Left lung (tissue), 10 donors: ENCODE data around the gene B3GALT2. TPM values are rescaled to one million over a fixed set of nuclear protein-coding genes. Genes with fewer than 3 reads are reported as not detected.

Source experiments
- ATAC-seq: fragments of 200-7000 bp; cut with Tn5 transposase; one replicate; pipeline ENCODE4 v1.9.1; 2020; ENCODE audit warnings: moderate library complexity
- DNase-seq, 4 donors: peaks; one replicate each; pipeline ENCODE4 v3.0.0-alpha.2; 2013 to 2020
- H3K27ac ChIP-seq, 2 donors: fragments of 200-600 bp; sonication (generic) in 1 of 2; one replicate each; pipeline versions ENCODE4 v1.5.0 to v1.8.0; 2020 to 2021
- H3K27me3 ChIP-seq, 2 donors: fragments of 200-600 bp; sonication (generic) in 1 of 2; one replicate each; pipeline versions ENCODE4 v1.5.0 to v1.8.0; 2020 to 2021
- H3K36me3 ChIP-seq, 2 donors: fragments of 200-600 bp; sonication (generic) in 1 of 2; one replicate each; pipeline versions ENCODE4 v1.5.0 to v1.8.0; 2020 to 2021
- H3K4me1 ChIP-seq, 2 donors: fragments of 200-600 bp; one replicate each; pipeline ENCODE4 v1.8.0; 2021
- H3K4me3 ChIP-seq, 2 donors: fragments of 200-600 bp; sonication (generic) in 1 of 2; one replicate each; pipeline versions ENCODE4 v1.5.0 to v1.8.0; 2020 to 2021; ENCODE audit warnings: mild to moderate bottlenecking in 1 of 2
- H3K9me3 ChIP-seq, 2 donors: fragments of 200-600 bp; sonication (generic) in 1 of 2; one replicate each; pipeline versions ENCODE4 v1.5.0 to v1.8.0; 2020 to 2021
- intact Hi-C, 2 donors: fragments of 100-400 bp; cut with DNase I; formaldehyde crosslinking; loops; one replicate each; pipeline versions ENCODE4 v1.11.2 to v1.14.2; 2022
- polyA plus RNA-seq, 6 donors: library from polyadenylated mRNA; unstranded; fragments of 120-200 nt; gene quantifications; one replicate each; pipeline ENCODE4 v1.2.1, GENCODE V29; 2013; ENCODE audit not compliant: insufficient read length in 6 of 6
- total RNA-seq, 2 donors: library from RNA; stranded (reverse); fragmentation: NEBNext Ultra II Directional; extraction: Animal tissue kit (Norgen Biotek cat#: 25700); gene quantifications; one replicate each; pipeline ENCODE4 v1.2.1, GENCODE V29; 2021
- TF ChIP-seq, protein P1 (sequence below), 2 donors: fragments of 200-600 bp; sonication (generic) in 1 of 2; IDR thresholded peaks; one replicate each; pipeline versions ENCODE4 v1.5.0 to v1.8.0; 2021; ENCODE audit warnings: antibody characterized with exemption in 2 of 2
- donor health status: DM: no; HTN: yes; CAD: no.
- donor health status: DM: no; HTN: no; CAD: no.

The B3GALT2 gene
- total and polyA plus RNA-seq, 8 donors = 1.9 to 26.5 (median 18.6) TPM

DNA sequence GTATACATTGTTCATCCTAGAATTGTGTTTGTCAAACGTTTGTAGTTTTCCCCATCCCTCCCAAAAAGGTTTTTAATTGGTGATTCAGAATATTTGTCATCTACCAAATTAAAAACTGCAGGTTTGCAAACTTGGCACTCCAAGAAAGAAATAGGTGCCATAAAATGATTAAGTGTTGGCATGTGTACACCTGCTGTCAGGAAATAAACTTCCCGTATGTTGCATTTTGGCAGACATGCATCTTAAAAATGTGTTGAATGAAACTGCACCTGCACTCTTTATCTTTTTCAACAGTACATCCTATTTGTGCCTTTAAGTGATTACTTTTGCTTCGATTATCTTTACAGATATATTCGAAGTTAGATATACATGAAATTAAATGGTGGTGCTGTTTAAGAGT, 7.3 kb downstream of the B3GALT2 start:
- no peaks in the 10 kb centered on the region for H3K27me3 ChIP-seq
- TF ChIP-seq, protein P1, sequence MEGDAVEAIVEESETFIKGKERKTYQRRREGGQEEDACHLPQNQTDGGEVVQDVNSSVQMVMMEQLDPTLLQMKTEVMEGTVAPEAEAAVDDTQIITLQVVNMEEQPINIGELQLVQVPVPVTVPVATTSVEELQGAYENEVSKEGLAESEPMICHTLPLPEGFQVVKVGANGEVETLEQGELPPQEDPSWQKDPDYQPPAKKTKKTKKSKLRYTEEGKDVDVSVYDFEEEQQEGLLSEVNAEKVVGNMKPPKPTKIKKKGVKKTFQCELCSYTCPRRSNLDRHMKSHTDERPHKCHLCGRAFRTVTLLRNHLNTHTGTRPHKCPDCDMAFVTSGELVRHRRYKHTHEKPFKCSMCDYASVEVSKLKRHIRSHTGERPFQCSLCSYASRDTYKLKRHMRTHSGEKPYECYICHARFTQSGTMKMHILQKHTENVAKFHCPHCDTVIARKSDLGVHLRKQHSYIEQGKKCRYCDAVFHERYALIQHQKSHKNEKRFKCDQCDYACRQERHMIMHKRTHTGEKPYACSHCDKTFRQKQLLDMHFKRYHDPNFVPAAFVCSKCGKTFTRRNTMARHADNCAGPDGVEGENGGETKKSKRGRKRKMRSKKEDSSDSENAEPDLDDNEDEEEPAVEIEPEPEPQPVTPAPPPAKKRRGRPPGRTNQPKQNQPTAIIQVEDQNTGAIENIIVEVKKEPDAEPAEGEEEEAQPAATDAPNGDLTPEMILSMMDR (IDR thresholded peaks at IDR 0.05) = no peak
- DNase-seq (no peak), ATAC-seq (no peak)
- no peaks in the 10 kb centered on the region for H3K36me3 ChIP-seq
- H3K27ac ChIP-seq = no peak overlapping the region
- no peak overlapping the region for H3K4me3 ChIP-seq
- H3K9me3 ChIP-seq = no peaks in the 10 kb centered on the region
- H3K4me1 ChIP-seq = peaks cover 0 to 14% of the 10 kb centered on the region in 2 donors
- intact Hi-C loops = no loop called here

DNA sequence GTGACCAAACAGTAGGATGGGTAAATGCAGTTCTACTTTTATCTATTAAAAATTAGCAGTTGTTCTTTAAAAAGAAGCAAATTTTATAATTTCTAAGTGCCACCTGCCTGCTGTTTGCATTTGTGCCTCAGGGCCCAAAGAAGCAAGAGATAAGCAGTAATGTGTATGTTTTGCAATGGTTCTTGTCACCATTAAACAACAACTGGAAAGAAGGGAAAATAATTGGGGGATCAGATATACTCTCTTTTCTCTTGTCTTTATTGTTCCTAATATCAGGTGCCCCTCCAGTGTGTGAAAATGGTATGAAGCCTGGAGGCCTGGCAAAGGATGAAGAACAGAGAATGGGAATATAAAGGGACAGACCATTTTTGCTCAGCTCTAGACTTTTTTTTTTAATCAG, 9.6 kb downstream of the B3GALT2 start:
- TF ChIP-seq, protein P1 (IDR thresholded peaks at IDR 0.05) = no peak
- H3K4me1 ChIP-seq = peaks cover 0 to 5% of the 10 kb centered on the region in 2 donors
- H3K4me3 ChIP-seq = no peak overlapping the region
- intact Hi-C loops = no loop called here
- H3K27me3 ChIP-seq = no peaks in the 10 kb centered on the region
- ATAC-seq (no peak), DNase-seq (no peak)
- no peaks in the 10 kb centered on the region for H3K9me3 ChIP-seq
- no peaks in the 10 kb centered on the region for H3K36me3 ChIP-seq
- no peak overlapping the region for H3K27ac ChIP-seq

DNA sequence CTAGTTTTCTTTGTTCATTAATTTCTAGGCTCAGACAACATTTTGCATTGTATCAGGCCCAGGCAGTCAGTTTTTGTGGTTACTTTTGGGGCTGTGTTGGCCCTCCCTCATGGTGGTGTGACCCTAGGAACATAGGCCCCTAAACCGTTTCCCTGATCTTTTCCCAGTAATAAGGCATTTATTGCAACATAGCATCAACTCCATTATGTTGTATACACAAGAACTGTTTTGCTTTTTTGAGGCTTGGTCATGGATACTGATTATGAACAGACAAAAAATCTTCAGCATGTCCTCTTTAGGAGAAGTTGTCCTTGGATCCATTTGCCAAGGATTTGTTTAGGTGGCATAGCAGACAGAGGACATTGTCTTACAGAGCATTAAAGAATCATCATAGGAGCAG, 10.3 kb downstream of the B3GALT2 start:
- ATAC-seq (no peak), DNase-seq (no peak)
- no peaks in the 10 kb centered on the region for H3K9me3 ChIP-seq
- no peak overlapping the region for H3K27ac ChIP-seq
- TF ChIP-seq, protein P1 (IDR thresholded peaks at IDR 0.05) = no peak
- H3K27me3 ChIP-seq = no peaks in the 10 kb centered on the region
- H3K36me3 ChIP-seq = peaks cover 0 to 4% of the 10 kb centered on the region in 2 donors
- intact Hi-C loops = no loop called here
- no peak overlapping the region for H3K4me3 ChIP-seq
- peaks cover 0 to 5% of the 10 kb centered on the region in 2 donors for H3K4me1 ChIP-seq

DNA sequence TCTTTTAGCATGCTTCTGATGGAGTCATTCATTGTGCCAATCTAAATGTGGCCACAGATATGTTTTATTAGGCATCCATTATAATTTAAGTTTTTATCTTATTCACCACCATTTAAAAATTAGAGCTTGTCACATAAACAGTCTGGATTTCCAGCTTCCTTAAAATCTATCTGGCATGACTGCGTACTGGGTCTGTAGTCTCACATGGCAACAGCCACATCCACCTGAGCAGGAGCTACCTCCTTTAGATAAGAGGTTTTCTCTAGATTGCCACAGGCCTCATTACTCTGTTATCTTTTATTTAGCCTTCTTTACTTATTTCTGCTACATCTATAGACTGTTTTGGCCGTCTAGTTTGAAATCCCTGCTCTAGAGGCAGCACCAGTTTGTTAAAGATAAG, 29.1 kb downstream of the B3GALT2 start:
- H3K9me3 ChIP-seq = no peaks in the 10 kb centered on the region
- ATAC-seq = no peak
- H3K4me3 ChIP-seq = no peak overlapping the region
- H3K4me1 ChIP-seq = no peaks in the 10 kb centered on the region
- no peak overlapping the region for H3K27ac ChIP-seq
- peaks cover 0 to 31% of the 10 kb centered on the region in 2 donors for H3K36me3 ChIP-seq
- H3K27me3 ChIP-seq = no peaks in the 10 kb centered on the region
- DNase-seq = no peak
- intact Hi-C loops = no loop called here
- TF ChIP-seq, protein P1 (IDR thresholded peaks at IDR 0.05) = no peak

DNA sequence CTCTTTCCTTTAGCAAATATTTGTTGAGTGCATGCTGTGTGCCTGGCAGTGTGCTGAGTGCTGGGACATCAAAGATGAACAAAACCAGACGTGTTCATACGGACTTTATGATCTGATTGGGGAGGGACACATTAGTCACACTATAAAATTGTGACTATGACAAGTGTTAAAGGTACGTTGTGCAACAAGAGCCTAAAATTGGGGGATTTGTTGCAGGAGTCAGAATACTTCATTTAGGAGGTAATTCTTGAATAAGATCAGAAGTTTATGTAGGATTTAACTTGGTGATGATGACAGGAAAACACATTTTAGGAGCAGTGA, 29.6 kb downstream of the B3GALT2 start:
- TF ChIP-seq, protein P1 (IDR thresholded peaks at IDR 0.05) = no peak
- ATAC-seq (no peak), DNase-seq (no peak)
- Histone ChIP-seq H3K9me3 (no peaks in the 10 kb centered on the region), H3K4me1 (no peaks in the 10 kb centered on the region), H3K27ac (no peak overlapping the region), H3K36me3 (peaks cover 0 to 35% of the 10 kb centered on the region in 2 donors), H3K27me3 (no peaks in the 10 kb centered on the region), H3K4me3 (no peak overlapping the region)
- intact Hi-C loops = no loop called here
